Effector memory CD4-positive, alpha-beta T cell (primary cell): ENCODE results near the gene AFF2.

Experiments
- DNase-seq, 3 donors: peaks; one replicate each; pipeline ENCODE4 v3.0.0-alpha.2; 2020
- H3K27ac ChIP-seq: 2 replicates; pipeline ENCODE4 v1.7.0; 2013; ENCODE audit warnings: mild to moderate bottlenecking, low read length, moderate library complexity; ENCODE audit not compliant: insufficient read depth, poor library complexity, severe bottlenecking
- H3K27me3 ChIP-seq: replicated peaks from 2 replicates; pipeline ENCODE4 v1.7.0; 2013; ENCODE audit warnings: mild to moderate bottlenecking, low read length; ENCODE audit not compliant: insufficient read depth, control insufficient read depth, poor library complexity, severe bottlenecking
- H3K36me3 ChIP-seq: 2 replicates; pipeline ENCODE4 v1.7.0; 2013; ENCODE audit warnings: mild to moderate bottlenecking, low read length, moderate library complexity; ENCODE audit not compliant: control insufficient read depth, insufficient read depth
- H3K4me1 ChIP-seq: 2 replicates; pipeline ENCODE4 v1.7.0; 2013; ENCODE audit warnings: low read length, mild to moderate bottlenecking; ENCODE audit not compliant: control insufficient read depth, insufficient read depth, poor library complexity, severe bottlenecking
- H3K4me3 ChIP-seq: 2 replicates; pipeline ENCODE4 v1.7.0; 2013; ENCODE audit warnings: low read length, low read depth, mild to moderate bottlenecking; ENCODE audit not compliant: insufficient read depth, poor library complexity, severe bottlenecking
- H3K9me3 ChIP-seq: 2 replicates; pipeline ENCODE4 v1.7.0; 2013; ENCODE audit warnings: mild to moderate bottlenecking, low read length, moderate library complexity; ENCODE audit not compliant: control insufficient read depth

AFF2 gene

DNA sequence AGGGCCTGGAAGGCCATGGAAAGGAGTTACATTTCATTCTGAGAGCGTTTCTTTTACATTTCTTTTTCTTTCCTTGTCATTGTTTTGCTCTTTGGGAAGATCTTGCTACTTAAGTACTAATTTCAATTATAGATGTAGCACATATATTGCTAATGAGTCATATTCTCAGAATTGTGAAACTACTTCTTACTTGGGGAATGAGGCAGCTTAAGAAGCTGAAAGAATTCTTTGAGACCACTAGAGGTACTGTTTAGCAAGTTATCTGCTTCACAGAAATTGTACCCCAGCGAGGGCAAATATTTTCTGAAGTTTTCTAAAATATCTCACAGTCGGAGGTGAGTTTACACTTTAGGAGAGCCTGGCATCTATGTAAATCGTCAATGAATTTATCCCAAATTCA is 100.6 kb downstream of the AFF2 start:
- H3K27ac ChIP-seq, result no peak overlapping the region
- DNase-seq, result no peak
- no peak overlapping the region for H3K4me3 ChIP-seq
- H3K9me3 ChIP-seq, result no peaks in the 10 kb centered on the region
- no peaks in the 10 kb centered on the region for H3K4me1 ChIP-seq
- no peaks in the 10 kb centered on the region for H3K27me3 ChIP-seq
- H3K36me3 ChIP-seq, result no peaks in the 10 kb centered on the region

- no peaks in the 10 kb centered on the region for H3K27me3 ChIP-seq
- no peaks in the 10 kb centered on the region for H3K4me1 ChIP-seq
- no peaks in the 10 kb centered on the region for H3K9me3 ChIP-seq
- no peak for DNase-seq
- H3K36me3 ChIP-seq, result no peaks in the 10 kb centered on the region
- H3K4me3 ChIP-seq, result no peak overlapping the region
- H3K27ac ChIP-seq, result no peak overlapping the region
Observed at GRCh38 chrX:148609515-148610327, 109.3 kb downstream of the AFF2 start.

- no peaks in the 10 kb centered on the region for H3K4me1 ChIP-seq
- no peaks in the 10 kb centered on the region for H3K9me3 ChIP-seq
- no peaks in the 10 kb centered on the region for H3K27me3 ChIP-seq
- no peak for DNase-seq
- H3K4me3 ChIP-seq, result no peak overlapping the region
- H3K27ac ChIP-seq, result no peak overlapping the region
- H3K36me3 ChIP-seq, result no peaks in the 10 kb centered on the region
Observed at GRCh38 chrX:148610328-148610698, 109.9 kb downstream of the AFF2 start.

- H3K36me3 ChIP-seq, result no peaks in the 10 kb centered on the region
- no peaks in the 10 kb centered on the region for H3K4me1 ChIP-seq
- no peaks in the 10 kb centered on the region for H3K27me3 ChIP-seq
- no peak for DNase-seq
- no peak overlapping the region for H3K4me3 ChIP-seq
- H3K9me3 ChIP-seq, result no peaks in the 10 kb centered on the region
- H3K27ac ChIP-seq, result no peak overlapping the region
Observed at GRCh38 chrX:148611993-148612392, 111.6 kb downstream of the AFF2 start.

GRCh38 chrX:148612431-148612830 is 112.0 kb downstream of the AFF2 start:
- no peaks in the 10 kb centered on the region for H3K9me3 ChIP-seq
- no peaks in the 10 kb centered on the region for H3K36me3 ChIP-seq
- H3K27ac ChIP-seq, result no peak overlapping the region
- H3K4me1 ChIP-seq, result no peaks in the 10 kb centered on the region
- no peak for DNase-seq
- no peaks in the 10 kb centered on the region for H3K27me3 ChIP-seq
- H3K4me3 ChIP-seq, result no peak overlapping the region

- Histone ChIP-seq H3K9me3 (no peaks in the 10 kb centered on the region), H3K27me3 (no peaks in the 10 kb centered on the region), H3K4me3 (no peak overlapping the region), H3K4me1 (no peaks in the 10 kb centered on the region), H3K36me3 (no peaks in the 10 kb centered on the region), H3K27ac (no peak overlapping the region)
- DNase-seq, result no peak
Observed at GRCh38 chrX:148613636-148614035, 113.2 kb downstream of the AFF2 start.

DNA sequence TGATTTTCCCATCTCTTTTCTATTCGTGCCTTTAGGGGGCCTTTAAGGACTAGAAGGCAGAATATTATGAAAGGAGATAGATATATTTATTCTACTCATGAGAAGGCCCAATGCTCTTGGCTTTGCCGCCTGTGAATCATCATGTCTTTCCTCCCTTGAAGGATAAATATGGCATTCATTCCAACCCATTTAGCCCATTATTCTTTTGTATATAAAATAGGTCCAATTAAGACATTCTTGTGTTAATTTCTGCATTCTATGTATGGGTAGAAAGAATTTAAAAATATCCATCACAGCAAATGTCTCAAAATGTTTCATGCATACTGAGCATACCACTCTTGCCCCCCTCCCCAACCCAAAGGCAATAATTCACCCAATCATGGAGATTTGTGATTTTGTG is 115.1 kb downstream of the AFF2 start:
- Histone ChIP-seq H3K9me3 (no peaks in the 10 kb centered on the region), H3K4me3 (no peak overlapping the region), H3K27ac (no peak overlapping the region), H3K36me3 (no peaks in the 10 kb centered on the region), H3K27me3 (no peaks in the 10 kb centered on the region), H3K4me1 (no peaks in the 10 kb centered on the region)
- no peak for DNase-seq

DNA sequence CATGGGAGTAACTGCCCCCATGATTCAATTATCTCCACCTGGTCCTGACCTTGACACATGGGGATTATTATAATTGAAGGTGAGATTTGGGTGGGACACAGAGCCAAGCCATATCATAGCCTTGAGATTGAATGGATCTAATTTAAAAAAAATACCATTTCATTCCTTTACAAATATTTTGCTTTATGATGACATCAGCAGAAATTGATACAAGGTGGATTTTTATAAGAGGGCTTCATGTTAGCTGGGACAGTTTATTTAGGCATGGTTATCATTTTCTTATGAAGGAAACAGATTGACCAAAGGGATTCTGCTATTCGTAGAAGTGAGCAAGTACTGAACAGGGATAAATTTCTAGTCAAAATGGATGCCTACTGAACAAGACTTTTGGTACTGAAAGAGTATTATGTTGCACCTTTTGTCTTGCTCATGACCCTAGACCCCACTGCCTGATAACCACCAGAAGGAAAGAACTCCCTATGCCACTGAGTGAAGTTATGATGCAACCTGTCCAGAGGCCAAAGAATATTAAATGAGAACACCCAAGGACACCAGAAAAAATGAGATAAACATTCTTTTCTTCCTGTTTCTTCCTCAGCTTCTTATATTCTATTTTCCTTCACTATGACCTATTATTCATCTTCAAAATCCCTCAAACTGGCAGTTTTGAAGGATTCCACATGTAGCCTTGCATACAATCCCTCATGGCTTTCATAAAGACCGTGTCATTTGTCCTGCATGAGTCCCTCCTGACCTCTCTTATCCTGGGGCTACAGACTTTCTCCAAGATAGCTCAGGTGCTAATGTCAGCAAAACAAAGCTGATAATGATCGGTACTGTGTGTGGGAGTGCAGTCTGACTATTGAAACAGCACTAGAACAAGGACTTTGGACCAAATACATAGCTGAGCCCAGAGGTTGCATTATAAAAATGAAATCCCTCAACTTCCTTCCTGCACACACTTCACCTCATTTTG is 118.3 kb downstream of the AFF2 start:
- H3K36me3 ChIP-seq, result no peaks in the 10 kb centered on the region
- H3K27me3 ChIP-seq, result no peaks in the 10 kb centered on the region
- no peaks in the 10 kb centered on the region for H3K9me3 ChIP-seq
- H3K4me1 ChIP-seq, result no peaks in the 10 kb centered on the region
- no peak overlapping the region for H3K4me3 ChIP-seq
- DNase-seq, result no peak
- no peak overlapping the region for H3K27ac ChIP-seq

GRCh38 chrX:148620023-148620422 is 119.6 kb downstream of the AFF2 start:
- no peak overlapping the region for H3K4me3 ChIP-seq
- no peaks in the 10 kb centered on the region for H3K27me3 ChIP-seq
- no peaks in the 10 kb centered on the region for H3K9me3 ChIP-seq
- no peak overlapping the region for H3K27ac ChIP-seq
- no peaks in the 10 kb centered on the region for H3K36me3 ChIP-seq
- no peak for DNase-seq
- H3K4me1 ChIP-seq, result no peaks in the 10 kb centered on the region

- no peaks in the 10 kb centered on the region for H3K4me1 ChIP-seq
- no peak for DNase-seq
- no peak overlapping the region for H3K27ac ChIP-seq
- no peaks in the 10 kb centered on the region for H3K9me3 ChIP-seq
- H3K36me3 ChIP-seq, result no peaks in the 10 kb centered on the region
- no peak overlapping the region for H3K4me3 ChIP-seq
- no peaks in the 10 kb centered on the region for H3K27me3 ChIP-seq
Observed at GRCh38 chrX:148624951-148625474, 124.6 kb downstream of the AFF2 start.
